Gastrocnemius medialis (tissue), 4 donors: ENCODE results near the gene LEAP2. TPM values are rescaled to one million over a fixed set of nuclear protein-coding genes. Genes with fewer than 3 reads are reported as not detected.

Experiments used
- ATAC-seq, 2 donors: fragments of 150-250 bp; one replicate each; pipeline ENCODE4 v1.9.1; 2016
- DNase-seq, 2 donors: peaks; one replicate each; pipeline ENCODE4 v3.0.0-alpha.2; 2019
- H3K27ac ChIP-seq, 4 donors: fragments of 200-600 bp; sonication (generic); 1 replicate in 1 of 4; 2 replicates in 3 of 4; pipeline ENCODE4 v1.5.1; 2016 to 2018; ENCODE audit warnings: mild to moderate bottlenecking in 2 of 4, moderate library complexity in 1 of 4
- H3K27me3 ChIP-seq, 3 donors: fragments of 200-600 bp; sonication (generic) in 2 of 3; 1 replicate in 1 of 3; 2 replicates in 2 of 3; pipeline versions ENCODE4 v1.5.1 to v1.6.0; 2016 to 2019; ENCODE audit warnings: mild to moderate bottlenecking in 1 of 3, moderate library complexity in 1 of 3
- H3K36me3 ChIP-seq, 2 donors: fragments of 200-600 bp; sonication (generic) in 1 of 2; one replicate each; pipeline ENCODE4 v1.5.1; 2017 to 2018
- H3K4me1 ChIP-seq, 2 donors: fragments of 200-600 bp; sonication (generic) in 1 of 2; one replicate each; pipeline ENCODE4 v1.5.1; 2016 to 2017; ENCODE audit warnings: mild to moderate bottlenecking in 2 of 2
- H3K4me3 ChIP-seq, 4 donors: fragments of 200-600 bp; sonication (generic) in 3 of 4; 1 replicate in 1 of 4; 2 replicates in 3 of 4; pipeline ENCODE4 v1.5.1; 2016 to 2019; ENCODE audit warnings: mild to moderate bottlenecking in 2 of 4
- H3K9me3 ChIP-seq, 3 donors: fragments of 200-600 bp; sonication (generic) in 2 of 3; 1 replicate in 1 of 3; 2 replicates in 2 of 3; pipeline ENCODE4 v1.5.1; 2016 to 2019
- POLR2A ChIP-seq, 2 donors: fragments of 450-650 bp; IDR thresholded peaks; one replicate each; pipeline ENCODE4 v1.6.1; 2017; ENCODE audit warnings: antibody characterized with exemption in 2 of 2, mild to moderate bottlenecking in 2 of 2, moderate library complexity in 2 of 2
- in situ Hi-C, 4 donors: fragments of 200-750 bp; cut with MboI; loops; one replicate each; pipeline versions ENCODE4 v1.15.0 to v1.8.0; 2017; ENCODE audit warnings: low sequenced_read_pairs in 4 of 4
- intact Hi-C: fragments of 100-400 bp; cut with DNase I; formaldehyde crosslinking; loops from one replicate; pipeline ENCODE4 v1.15.1; 2023; ENCODE audit warnings: low total_unique reads
- total RNA-seq, 4 donors: library from RNA; depleted of rRNA; stranded (reverse); fragments of >200 nt; gene quantifications; one replicate each; pipeline versions ENCODE4 v1.1.0 to v1.2.3, GENCODE V29; 2016
- TF ChIP-seq, protein P1 (sequence below), 5 experiments: fragments of 450-650 bp in 3 of 5; fragments of 200-600 bp in 2 of 5; sonication (generic) in 2 of 5; IDR thresholded peaks in 4 of 5; conservative IDR thresholded peaks in 1 of 5; 1 replicate in 4 of 5; 2 replicates in 1 of 5; pipeline ENCODE4 v1.5.1; 2016 to 2019; ENCODE audit warnings: antibody characterized with exemption in 5 of 5, mild to moderate bottlenecking in 3 of 5, moderate library complexity in 3 of 5

Gene LEAP2
- total RNA-seq, 4 donors from 2014 or later: 0.52 to 3.3 (median 0.88) TPM

DNA sequence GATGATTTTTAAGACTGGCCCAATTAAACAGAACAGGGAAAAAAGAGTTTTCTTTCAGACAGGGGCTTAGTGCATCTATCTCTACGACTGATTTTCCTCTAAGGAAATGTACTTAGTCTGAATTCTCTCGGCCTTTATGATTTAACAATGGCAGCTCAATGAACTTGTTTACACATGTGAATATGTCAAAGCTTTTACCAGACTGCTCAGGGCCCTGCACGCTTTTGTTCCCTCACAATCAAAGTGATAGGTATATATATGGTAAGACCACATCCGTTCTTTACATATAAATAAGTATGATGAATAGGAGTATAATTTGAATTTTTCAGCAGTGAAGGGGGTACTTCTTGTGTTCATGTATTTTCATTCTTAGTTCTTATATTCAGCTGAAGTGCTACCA, 27.6 kb downstream of the LEAP2 start:
- Histone ChIP-seq H3K9me3 (no peaks in the 10 kb centered on the region), H3K36me3 (peaks cover 0 to 56% of the 10 kb centered on the region in 2 donors)
- ATAC-seq: no peak

GRCh38 chr5:132901730-132902129, 28.3 kb downstream of the LEAP2 start:
- ATAC-seq (no peak), DNase-seq (no peak)
- H3K27ac ChIP-seq: no peak overlapping the region
- TF ChIP-seq, protein P1, sequence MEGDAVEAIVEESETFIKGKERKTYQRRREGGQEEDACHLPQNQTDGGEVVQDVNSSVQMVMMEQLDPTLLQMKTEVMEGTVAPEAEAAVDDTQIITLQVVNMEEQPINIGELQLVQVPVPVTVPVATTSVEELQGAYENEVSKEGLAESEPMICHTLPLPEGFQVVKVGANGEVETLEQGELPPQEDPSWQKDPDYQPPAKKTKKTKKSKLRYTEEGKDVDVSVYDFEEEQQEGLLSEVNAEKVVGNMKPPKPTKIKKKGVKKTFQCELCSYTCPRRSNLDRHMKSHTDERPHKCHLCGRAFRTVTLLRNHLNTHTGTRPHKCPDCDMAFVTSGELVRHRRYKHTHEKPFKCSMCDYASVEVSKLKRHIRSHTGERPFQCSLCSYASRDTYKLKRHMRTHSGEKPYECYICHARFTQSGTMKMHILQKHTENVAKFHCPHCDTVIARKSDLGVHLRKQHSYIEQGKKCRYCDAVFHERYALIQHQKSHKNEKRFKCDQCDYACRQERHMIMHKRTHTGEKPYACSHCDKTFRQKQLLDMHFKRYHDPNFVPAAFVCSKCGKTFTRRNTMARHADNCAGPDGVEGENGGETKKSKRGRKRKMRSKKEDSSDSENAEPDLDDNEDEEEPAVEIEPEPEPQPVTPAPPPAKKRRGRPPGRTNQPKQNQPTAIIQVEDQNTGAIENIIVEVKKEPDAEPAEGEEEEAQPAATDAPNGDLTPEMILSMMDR (IDR thresholded peaks at IDR 0.05 in 4 of 5, conservative IDR thresholded peaks at IDR 0.05 in 1 of 5): no peak
- no peak for TF ChIP-seq POLR2A (IDR thresholded peaks at IDR 0.05)
- peaks cover 14 to 18% of the 10 kb centered on the region in 2 donors for H3K4me1 ChIP-seq
- in situ Hi-C loops (no loop called here), intact Hi-C loops (no loop called here)
- H3K27me3 ChIP-seq: no peaks in the 10 kb centered on the region
- H3K9me3 ChIP-seq: no peaks in the 10 kb centered on the region
- peaks cover 0 to 49% of the 10 kb centered on the region in 2 donors for H3K36me3 ChIP-seq
- H3K4me3 ChIP-seq: no peak overlapping the region

More for the DNA sequence above, 27.6 kb downstream of the LEAP2 start:
- intact Hi-C loops: no loop called here
- H3K4me1 ChIP-seq: peaks cover 13% of the 10 kb centered on the region in 2 donors
- no peak for TF ChIP-seq POLR2A (IDR thresholded peaks at IDR 0.05)
- TF ChIP-seq, protein P1 (IDR thresholded peaks at IDR 0.05 in 4 of 5, conservative IDR thresholded peaks at IDR 0.05 in 1 of 5): no peak
- in situ Hi-C loops: no loop called here
- DNase-seq: no peak
- H3K4me3 ChIP-seq: no peak overlapping the region
- H3K27me3 ChIP-seq: no peaks in the 10 kb centered on the region
- H3K27ac ChIP-seq: no peak overlapping the region

- H3K36me3 ChIP-seq: peaks cover 0 to 26% of the 10 kb centered on the region in 2 donors
Observed at GRCh38 chr5:132905938-132906337, 32.5 kb downstream of the LEAP2 start.

GRCh38 chr5:132907161-132907560, 33.7 kb downstream of the LEAP2 start:
- TF ChIP-seq, protein P1 (IDR thresholded peaks at IDR 0.05 in 4 of 5, conservative IDR thresholded peaks at IDR 0.05 in 1 of 5): no peak
- TF ChIP-seq POLR2A (IDR thresholded peaks at IDR 0.05): no peak
- Histone ChIP-seq H3K27me3 (no peaks in the 10 kb centered on the region), H3K36me3 (peaks cover 0 to 25% of the 10 kb centered on the region in 2 donors), H3K9me3 (no peaks in the 10 kb centered on the region), H3K27ac (peak overlapping the region; percentile 7 to 58 (median 56)), H3K4me3 (no peak overlapping the region), H3K4me1 (peaks cover 14 to 27% of the 10 kb centered on the region in 2 donors)
- DNase-seq: no peak
- intact Hi-C loops (loop anchor here (5.0 kb wide), 1 partner anchor 55 kb away; the partner anchor contains the start of gene AFF4), in situ Hi-C loops (no loop called here)
- ATAC-seq: no peak

More at GRCh38 chr5:132905938-132906337, 32.5 kb downstream of the LEAP2 start:
- Histone ChIP-seq H3K27me3 (no peaks in the 10 kb centered on the region), H3K27ac (peak overlapping the region; percentile 55 to 58 (median 57)), H3K9me3 (no peaks in the 10 kb centered on the region), H3K4me1 (peaks cover 14 to 27% of the 10 kb centered on the region in 2 donors), H3K4me3 (no peak overlapping the region)
- in situ Hi-C loops (no loop called here), intact Hi-C loops (loop anchor here (5.0 kb wide), 1 partner anchor 56 kb away; the partner anchor contains the start of gene AFF4)
- ATAC-seq: peak; percentile 87 to 95
- no peak for TF ChIP-seq POLR2A (IDR thresholded peaks at IDR 0.05)
- TF ChIP-seq, protein P1 (IDR thresholded peaks at IDR 0.05 in 4 of 5, conservative IDR thresholded peaks at IDR 0.05 in 1 of 5): peak in 3 of 5 experiments; percentile 33 to 48 (median 35)
- DNase-seq: no peak
